Hepatocyte (in vitro differentiated cells): ENCODE measurements around the gene CLEC12A.

Experiments used
- EZH2 ChIP-seq: fragments of 200-600 bp; sonication (generic); IDR thresholded peaks from 2 replicates; pipeline ENCODE4 v1.6.1; 2016; ENCODE audit warnings: antibody characterized with exemption, mild to moderate bottlenecking, borderline replicate concordance
- EZH2phosphoT487 ChIP-seq: fragments of 200-600 bp; sonication (generic); IDR thresholded peaks from one replicate; pipeline ENCODE4 v1.6.1; 2018; ENCODE audit warnings: antibody characterized with exemption, mild to moderate bottlenecking, low read depth, moderate library complexity; ENCODE audit not compliant: unreplicated experiment, severe bottlenecking
- TF ChIP-seq, protein P1 (sequence below): fragments of 200-600 bp; sonication (generic); IDR thresholded peaks from 2 replicates; pipeline ENCODE4 v1.5.1; 2016; ENCODE audit warnings: antibody characterized with exemption, mild to moderate bottlenecking; ENCODE audit not compliant: poor library complexity

DNA sequence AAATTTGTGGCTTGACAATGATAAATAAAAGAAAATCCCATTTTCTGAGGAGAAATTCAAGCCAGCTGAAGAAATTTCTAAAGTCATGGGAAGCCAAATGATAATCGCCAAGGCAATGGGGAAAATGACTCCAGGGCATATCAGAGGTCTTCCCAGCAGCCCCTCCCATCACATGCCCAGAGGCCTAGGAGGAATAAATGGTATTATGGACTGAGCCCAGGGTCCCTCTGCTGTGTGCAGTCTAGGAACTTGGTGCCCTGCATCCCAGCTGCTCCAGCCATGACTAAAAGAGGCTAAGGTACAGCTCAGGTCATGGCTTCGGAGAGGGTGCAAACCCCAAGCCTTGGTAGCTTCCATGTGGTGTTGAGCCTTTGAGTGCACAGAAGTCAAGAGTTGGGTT, 4.4 kb downstream of the CLEC12A start:
- TF ChIP-seq, protein P1, sequence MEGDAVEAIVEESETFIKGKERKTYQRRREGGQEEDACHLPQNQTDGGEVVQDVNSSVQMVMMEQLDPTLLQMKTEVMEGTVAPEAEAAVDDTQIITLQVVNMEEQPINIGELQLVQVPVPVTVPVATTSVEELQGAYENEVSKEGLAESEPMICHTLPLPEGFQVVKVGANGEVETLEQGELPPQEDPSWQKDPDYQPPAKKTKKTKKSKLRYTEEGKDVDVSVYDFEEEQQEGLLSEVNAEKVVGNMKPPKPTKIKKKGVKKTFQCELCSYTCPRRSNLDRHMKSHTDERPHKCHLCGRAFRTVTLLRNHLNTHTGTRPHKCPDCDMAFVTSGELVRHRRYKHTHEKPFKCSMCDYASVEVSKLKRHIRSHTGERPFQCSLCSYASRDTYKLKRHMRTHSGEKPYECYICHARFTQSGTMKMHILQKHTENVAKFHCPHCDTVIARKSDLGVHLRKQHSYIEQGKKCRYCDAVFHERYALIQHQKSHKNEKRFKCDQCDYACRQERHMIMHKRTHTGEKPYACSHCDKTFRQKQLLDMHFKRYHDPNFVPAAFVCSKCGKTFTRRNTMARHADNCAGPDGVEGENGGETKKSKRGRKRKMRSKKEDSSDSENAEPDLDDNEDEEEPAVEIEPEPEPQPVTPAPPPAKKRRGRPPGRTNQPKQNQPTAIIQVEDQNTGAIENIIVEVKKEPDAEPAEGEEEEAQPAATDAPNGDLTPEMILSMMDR = no peak
- no peak for TF ChIP-seq EZH2
- no peak for TF ChIP-seq EZH2phosphoT487
